HEK293 (cell line): Measurements from ENCODE around the gene CTF1.
A peak's percentile ranks its signal among the peaks of the same experiment; 100 is the strongest.

ENCODE experiments used
- CTCF ChIA-PET: fragments of 350-600 bp; formaldehyde crosslinking; extraction: SDS; loops from one replicate; lab custom pipeline; 2021; ENCODE audit warnings: antibody characterized with exemption; lab: Yijun Ruan, JAX
- POLR2A ChIA-PET: fragments of 300-600 bp; formaldehyde crosslinking; extraction: SDS; loops from one replicate; lab custom pipeline; 2020; ENCODE audit warnings: antibody characterized with exemption, inconsistent platforms; lab: Yijun Ruan, JAX
- H3K27ac ChIP-seq: fragments of 200-500 bp; sonication (Bioruptor generic); 2 replicates; pipeline ENCODE4 v1.5.1; 2014; ENCODE audit warnings: low read depth, low read length, control low read depth, inconsistent platforms; ENCODE audit errors: extremely low read depth
- H3K36me3 ChIP-seq, 2 experiments: fragments of 200-500 bp in 1 of 2; sonication (Bioruptor generic) in 1 of 2; 1 replicate in 1 of 2; 2 replicates in 1 of 2; pipeline ENCODE4 v1.5.1; 2014 to 2017; ENCODE audit warnings: inconsistent platforms in 2 of 2, low read length in 2 of 2; ENCODE audit not compliant: control insufficient read depth in 2 of 2, insufficient read depth in 1 of 2
- H3K4me1 ChIP-seq: fragments of 200-500 bp; sonication (Bioruptor generic); 2 replicates; pipeline ENCODE4 v1.5.1; 2014; ENCODE audit warnings: mild to moderate bottlenecking, low read length, inconsistent platforms; ENCODE audit not compliant: control insufficient read depth, insufficient read depth
- H3K4me3 ChIP-seq: 2 replicates; pipeline ENCODE4 v1.5.1; 2011; ENCODE audit warnings: low read depth, mild to moderate bottlenecking, control low read depth, low read length, moderate library complexity
- H3K9me3 ChIP-seq: fragments of 200-500 bp; sonication (Bioruptor generic); 2 replicates; pipeline ENCODE4 v1.5.1; 2014; ENCODE audit warnings: low read depth, low read length, inconsistent platforms; ENCODE audit not compliant: control insufficient read depth, insufficient read depth
- GLI4 ChIP-seq: fragments of 450-650 bp; formaldehyde crosslinking; IDR thresholded peaks from 2 replicates; pipeline ENCODE4 v1.5.1; 2016; ENCODE audit warnings: missing biosample characterization, missing genetic modification characterization
- GLIS1 ChIP-seq: fragments of 450-650 bp; formaldehyde crosslinking; IDR thresholded peaks from 2 replicates; pipeline ENCODE4 v1.5.1; 2016; ENCODE audit warnings: missing biosample characterization, missing genetic modification characterization
- KLF1 ChIP-seq: fragments of 450-650 bp; formaldehyde crosslinking; IDR thresholded peaks from 2 replicates; pipeline ENCODE4 v1.5.1; 2016; ENCODE audit warnings: missing biosample characterization, missing genetic modification characterization
- KLF16 ChIP-seq: fragments of 450-650 bp; formaldehyde crosslinking; IDR thresholded peaks from 2 replicates; pipeline ENCODE4 v1.5.1; 2017; ENCODE audit warnings: missing biosample characterization, missing genetic modification characterization
- KLF8 ChIP-seq: fragments of 450-650 bp; formaldehyde crosslinking; IDR thresholded peaks from 2 replicates; pipeline ENCODE4 v1.5.1; 2016; ENCODE audit warnings: missing biosample characterization, missing genetic modification characterization
- PRDM6 ChIP-seq: fragments of 450-650 bp; formaldehyde crosslinking; IDR thresholded peaks from 2 replicates; pipeline ENCODE4 v1.5.1; 2017; ENCODE audit warnings: missing biosample characterization, missing genetic modification characterization
- SALL2 ChIP-seq: fragments of 450-650 bp; formaldehyde crosslinking; IDR thresholded peaks from 2 replicates; pipeline ENCODE4 v1.5.0; 2017; ENCODE audit warnings: missing biosample characterization, mild to moderate bottlenecking, missing genetic modification characterization, borderline replicate concordance
- SP2 ChIP-seq: fragments of 450-650 bp; formaldehyde crosslinking; IDR thresholded peaks from 2 replicates; pipeline ENCODE4 v1.5.1; 2016; ENCODE audit warnings: missing biosample characterization, missing genetic modification characterization
- SP3 ChIP-seq: fragments of 450-650 bp; formaldehyde crosslinking; IDR thresholded peaks from 2 replicates; pipeline ENCODE4 v1.5.1; 2016; ENCODE audit warnings: missing biosample characterization, missing genetic modification characterization
- WT1 ChIP-seq: fragments of 450-650 bp; formaldehyde crosslinking; IDR thresholded peaks from 2 replicates; pipeline ENCODE4 v1.5.1; 2016; ENCODE audit warnings: missing biosample characterization, missing genetic modification characterization
- ZBTB20 ChIP-seq: fragments of 450-650 bp; formaldehyde crosslinking; IDR thresholded peaks from 2 replicates; pipeline ENCODE4 v1.5.1; 2016; ENCODE audit warnings: missing biosample characterization, missing genetic modification characterization
- ZNF155 ChIP-seq: fragments of 450-650 bp; formaldehyde crosslinking; IDR thresholded peaks from 2 replicates; pipeline ENCODE4 v1.5.1; 2016; ENCODE audit warnings: missing biosample characterization, missing genetic modification characterization
- ZNF174 ChIP-seq: fragments of 450-650 bp; formaldehyde crosslinking; IDR thresholded peaks from 2 replicates; pipeline ENCODE4 v1.5.0; 2017; ENCODE audit warnings: missing biosample characterization, mild to moderate bottlenecking, missing genetic modification characterization
- ZNF18 ChIP-seq: fragments of 450-650 bp; formaldehyde crosslinking; IDR thresholded peaks from 2 replicates; pipeline ENCODE4 v1.5.1; 2016; ENCODE audit warnings: missing biosample characterization, missing genetic modification characterization
- ZNF311 ChIP-seq: fragments of 450-650 bp; formaldehyde crosslinking; IDR thresholded peaks from 2 replicates; pipeline ENCODE4 v1.5.1; 2017; ENCODE audit warnings: missing biosample characterization, missing genetic modification characterization, borderline replicate concordance
- ZNF362 ChIP-seq: fragments of 450-650 bp; formaldehyde crosslinking; IDR thresholded peaks from 2 replicates; pipeline ENCODE4 v1.5.1; 2016; ENCODE audit warnings: missing biosample characterization, missing genetic modification characterization
- ZNF394 ChIP-seq: fragments of 450-650 bp; formaldehyde crosslinking; IDR thresholded peaks from 2 replicates; pipeline ENCODE4 v1.5.1; 2016; ENCODE audit warnings: missing biosample characterization, missing genetic modification characterization, mild to moderate bottlenecking, moderate library complexity, borderline replicate concordance
- ZNF530 ChIP-seq: fragments of 450-650 bp; formaldehyde crosslinking; IDR thresholded peaks from 2 replicates; pipeline ENCODE4 v1.5.1; 2016; ENCODE audit warnings: low read depth, missing biosample characterization, missing genetic modification characterization
- ZNF600 ChIP-seq: fragments of 450-650 bp; formaldehyde crosslinking; IDR thresholded peaks from 2 replicates; pipeline ENCODE4 v1.5.1; 2016; ENCODE audit warnings: missing biosample characterization, missing genetic modification characterization
- ZSCAN18 ChIP-seq: fragments of 450-650 bp; formaldehyde crosslinking; IDR thresholded peaks from 2 replicates; pipeline ENCODE4 v1.5.1; 2016; ENCODE audit warnings: missing biosample characterization, missing genetic modification characterization
- ZSCAN23 ChIP-seq: fragments of 450-650 bp; formaldehyde crosslinking; IDR thresholded peaks from 2 replicates; pipeline ENCODE4 v1.5.1; 2016; ENCODE audit warnings: missing biosample characterization, missing genetic modification characterization
- ZSCAN4 ChIP-seq: fragments of 450-650 bp; formaldehyde crosslinking; IDR thresholded peaks from 2 replicates; pipeline ENCODE4 v1.5.1; 2017; ENCODE audit warnings: missing biosample characterization, missing genetic modification characterization

Gene CTF1

GRCh38 chr16:30949650-30950515 lies 53.5 kb downstream of the CTF1 start (continued):
- TF ChIP-seq ZSCAN18 (tag by site-specific recombination) = no peak
- TF ChIP-seq ZNF394 (tag by site-specific recombination) = peak; percentile 25; the same call in 1 of the 2 replicates
- TF ChIP-seq ZNF530 (tag by site-specific recombination) = no peak
- TF ChIP-seq KLF1 = peak; percentile 95
- TF ChIP-seq ZSCAN4 (tag by site-specific recombination) = no peak
- TF ChIP-seq GLIS1 (tag by site-specific recombination) = peak; percentile 76
- TF ChIP-seq ZNF174 (tag by site-specific recombination) = no peak
- TF ChIP-seq SP3 = peak; percentile 57
- TF ChIP-seq ZNF311 (tag by site-specific recombination) = no peak
- peak; percentile 69 for TF ChIP-seq SP2 (tag by site-specific recombination)

- H3K27ac ChIP-seq = no peak overlapping the region
- CTCF ChIA-PET = interaction anchor here (0.9 to 1.5 kb wide), 3 partner anchors 9 to 34 kb away, joined by 3 to 6 read pairs (median 6); no protein-coding TSS in a partner anchor
- H3K36me3 ChIP-seq = peaks cover 2 to 15% of the 10 kb centered on the region in 2 experiments; a peak in 2 of 3 replicates
- no peak overlapping the region for H3K4me3 ChIP-seq
- no peak for TF ChIP-seq ZSCAN23 (tag by site-specific recombination)
- no peak for TF ChIP-seq ZNF18 (tag by site-specific recombination)
- no peak for TF ChIP-seq SALL2 (tag by site-specific recombination)
- no peak for TF ChIP-seq KLF16 (tag by site-specific recombination)
- TF ChIP-seq ZNF155 (tag by site-specific recombination) = no peak
- no peak for TF ChIP-seq KLF8
- no peak for TF ChIP-seq ZSCAN4 (tag by site-specific recombination)
- TF ChIP-seq ZBTB20 (tag by site-specific recombination) = no peak
- no peak for TF ChIP-seq WT1 (tag by site-specific recombination)
- no peak for TF ChIP-seq ZNF362
- no peak for TF ChIP-seq GLI4 (tag by site-specific recombination)
- TF ChIP-seq PRDM6 (tag by site-specific recombination) = no peak
- no peak for TF ChIP-seq ZNF600 (tag by site-specific recombination)
- POLR2A ChIA-PET = interaction anchor here (0.6 to 1.3 kb wide), 3 partner anchors 10 to 34 kb away, joined by 3 read pairs; partner anchors contain the start of gene HSD3B7
- no peaks in the 10 kb centered on the region for H3K9me3 ChIP-seq
- H3K4me1 ChIP-seq = peaks cover 2% of the 10 kb centered on the region; the same call in 1 of the 2 replicates
These were observed 54.2 kb downstream of the CTF1 start for GRCh38 chr16:30950516-30951065.
